Vagina (tissue), 2 donors: Measurements from ENCODE around the gene COX5B.

Experiments used
- POLR2A ChIP-seq, 2 donors: fragments of 450-650 bp; IDR thresholded peaks; one replicate each; pipeline ENCODE4 v1.6.1; 2017; ENCODE audit warnings: antibody characterized with exemption in 2 of 2, mild to moderate bottlenecking in 2 of 2, moderate library complexity in 2 of 2
- POLR2AphosphoS5 ChIP-seq, 2 donors: sonication (generic); formaldehyde crosslinking; IDR thresholded peaks; one replicate each; pipeline ENCODE4 v1.9.0; 2017; ENCODE audit warnings: antibody characterized with exemption in 2 of 2, mild to moderate bottlenecking in 2 of 2, low read depth in 1 of 2; ENCODE audit not compliant: insufficient read depth in 1 of 2
- TF ChIP-seq, protein P1 (sequence below), 3 experiments: fragments of 450-650 bp in 2 of 3; fragments of 200-600 bp in 1 of 3; sonication (generic) in 1 of 3; IDR thresholded peaks; one replicate each; pipeline ENCODE4 v1.5.1; 2017 to 2019; ENCODE audit warnings: antibody characterized with exemption in 3 of 3, mild to moderate bottlenecking in 2 of 3, moderate library complexity in 2 of 3

DNA sequence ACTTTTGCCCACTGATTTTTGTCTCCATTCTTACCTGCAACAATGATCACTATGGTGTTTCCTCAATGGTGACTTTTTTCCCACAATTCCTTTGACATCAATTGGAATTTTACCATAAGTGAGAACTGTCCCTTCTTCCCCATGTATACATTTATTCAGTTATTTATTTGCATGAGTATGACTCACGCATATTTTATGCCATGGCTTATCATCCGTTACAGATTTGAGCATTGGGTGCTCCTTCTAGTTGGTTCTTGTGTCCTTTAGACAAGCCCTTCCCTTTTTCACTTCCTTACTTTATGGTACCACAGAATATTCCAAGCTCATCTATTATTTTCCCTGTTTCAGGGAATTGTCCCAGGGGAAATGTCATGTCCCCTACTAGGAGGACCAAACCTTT, 7.6 kb downstream of the COX5B start:
- TF ChIP-seq POLR2A (IDR thresholded peaks at IDR 0.05) (no peak), POLR2AphosphoS5 (IDR thresholded peaks at IDR 0.05; ENCODE audit: insufficient read depth in 1 of 2, low read depth in 1 of 2) (no peak)
- TF ChIP-seq, protein P1, sequence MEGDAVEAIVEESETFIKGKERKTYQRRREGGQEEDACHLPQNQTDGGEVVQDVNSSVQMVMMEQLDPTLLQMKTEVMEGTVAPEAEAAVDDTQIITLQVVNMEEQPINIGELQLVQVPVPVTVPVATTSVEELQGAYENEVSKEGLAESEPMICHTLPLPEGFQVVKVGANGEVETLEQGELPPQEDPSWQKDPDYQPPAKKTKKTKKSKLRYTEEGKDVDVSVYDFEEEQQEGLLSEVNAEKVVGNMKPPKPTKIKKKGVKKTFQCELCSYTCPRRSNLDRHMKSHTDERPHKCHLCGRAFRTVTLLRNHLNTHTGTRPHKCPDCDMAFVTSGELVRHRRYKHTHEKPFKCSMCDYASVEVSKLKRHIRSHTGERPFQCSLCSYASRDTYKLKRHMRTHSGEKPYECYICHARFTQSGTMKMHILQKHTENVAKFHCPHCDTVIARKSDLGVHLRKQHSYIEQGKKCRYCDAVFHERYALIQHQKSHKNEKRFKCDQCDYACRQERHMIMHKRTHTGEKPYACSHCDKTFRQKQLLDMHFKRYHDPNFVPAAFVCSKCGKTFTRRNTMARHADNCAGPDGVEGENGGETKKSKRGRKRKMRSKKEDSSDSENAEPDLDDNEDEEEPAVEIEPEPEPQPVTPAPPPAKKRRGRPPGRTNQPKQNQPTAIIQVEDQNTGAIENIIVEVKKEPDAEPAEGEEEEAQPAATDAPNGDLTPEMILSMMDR (IDR thresholded peaks at IDR 0.05) = no peak
